Renal pelvis (tissue), 4 donors: ENCODE measurements around the gene IFFO2. TPM values are rescaled to one million over a fixed set of nuclear protein-coding genes. Genes with fewer than 3 reads are reported as not detected.
"Not testable (repeated sequence)": the region's sequence is repeated elsewhere in the genome, so short reads cannot be mapped to it uniquely, and the experiment has no call there.

Experiments used
- DNase-seq: peaks from one replicate; pipeline ENCODE4 v3.0.0-alpha.2; 2013
- polyA plus RNA-seq, 3 donors: library from polyadenylated mRNA; unstranded; fragments of 120-200 nt; gene quantifications; one replicate each; pipeline ENCODE4 v1.2.1, GENCODE V29; 2013; ENCODE audit not compliant: insufficient read length in 3 of 3

IFFO2 gene
- polyA plus RNA-seq, 3 donors = 27.9 to 31.4 (median 29.8) TPM

GRCh38 chr1:18901952-18902522, 54.4 kb downstream of the IFFO2 start:
- DNase-seq = no peak

- no peak for DNase-seq
Measured at GRCh38 chr1:18901147-18901951, 55.1 kb downstream of the IFFO2 start.

- DNase-seq = no peak
Measured at GRCh38 chr1:18900303-18900841, 56.1 kb downstream of the IFFO2 start.

GRCh38 chr1:18899363-18900049, 57.0 kb downstream of the IFFO2 start:
- DNase-seq = no peak

GRCh38 chr1:18898567-18898966, 57.9 kb downstream of the IFFO2 start:
- no peak for DNase-seq

GRCh38 chr1:18895317-18895716, 61.2 kb downstream of the IFFO2 start:
- DNase-seq = no peak

GRCh38 chr1:18893120-18893519, 63.4 kb downstream of the IFFO2 start:
- no peak for DNase-seq

GRCh38 chr1:18891858-18892257, 64.6 kb downstream of the IFFO2 start:
- not testable (repeated sequence) for DNase-seq

GRCh38 chr1:18891426-18891780, 65.1 kb downstream of the IFFO2 start:
- DNase-seq = no peak

GRCh38 chr1:18890706-18891425, 65.6 kb downstream of the IFFO2 start:
- DNase-seq = no peak

- no peak for DNase-seq
Measured at GRCh38 chr1:18886003-18886335, 70.5 kb downstream of the IFFO2 start.

- DNase-seq = no peak
Measured at GRCh38 chr1:18885311-18886002, 71.0 kb downstream of the IFFO2 start.

- DNase-seq = no peak
Measured at GRCh38 chr1:18884727-18885126, 71.7 kb downstream of the IFFO2 start.

- no peak for DNase-seq
Measured at GRCh38 chr1:18884419-18884717, 72.1 kb downstream of the IFFO2 start.

- peak; percentile 40 for DNase-seq
Measured at GRCh38 chr1:18883636-18884418, 72.6 kb downstream of the IFFO2 start.

GRCh38 chr1:18883079-18883478, 73.4 kb downstream of the IFFO2 start:
- DNase-seq = no peak

- DNase-seq = no peak
Measured at GRCh38 chr1:18882486-18882885, 74.0 kb downstream of the IFFO2 start.

GRCh38 chr1:18881642-18882431, 74.6 kb downstream of the IFFO2 start:
- DNase-seq = no peak

GRCh38 chr1:18881164-18881563, 75.3 kb downstream of the IFFO2 start:
- DNase-seq = no peak

- DNase-seq = no peak
Measured at GRCh38 chr1:18880585-18880984, 75.9 kb downstream of the IFFO2 start.
